ENCODE data around the gene UBE2R2.
"Not testable (repeated sequence)": the region's sequence is repeated elsewhere in the genome, so short reads cannot be mapped to it uniquely, and the experiment has no call there.

The UBE2R2 gene

DNA sequence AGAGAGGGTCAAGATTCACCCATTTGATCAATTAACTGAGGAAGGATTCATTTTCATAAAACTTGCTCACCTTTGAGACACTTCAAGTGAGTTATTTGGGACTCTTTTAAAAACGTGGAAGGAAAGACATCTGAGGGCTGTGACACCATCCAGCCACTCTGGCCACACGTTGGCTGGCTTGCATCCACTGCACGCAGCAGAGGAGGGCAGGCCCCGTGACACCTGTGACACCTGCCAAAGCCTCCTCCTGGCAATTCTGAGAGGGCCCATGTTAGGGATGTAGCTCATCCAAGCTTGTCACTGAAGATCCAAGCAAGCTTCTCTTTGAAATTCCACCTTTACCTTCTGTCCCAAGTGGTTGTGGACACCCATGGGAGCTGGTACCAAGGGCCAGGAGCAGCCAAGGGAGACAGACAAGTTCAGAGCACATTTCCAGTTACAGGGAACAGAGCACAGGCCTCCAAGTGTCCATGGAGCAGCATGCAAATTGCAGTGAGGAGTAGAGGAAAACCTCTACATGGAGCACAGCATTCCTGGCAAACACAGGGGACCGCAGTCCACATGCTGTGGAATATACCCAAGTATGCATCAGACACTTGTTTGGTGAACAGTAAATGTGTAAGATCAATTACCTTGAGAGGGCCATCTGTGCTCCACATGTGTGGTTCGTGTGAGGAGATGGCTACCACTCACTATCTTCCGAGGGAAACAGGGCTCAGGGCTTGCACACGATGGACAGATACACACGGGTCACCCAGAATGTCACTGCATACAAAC is 16.8 kb upstream of the UBE2R2 start:
- no peak for DNase-seq

DNA sequence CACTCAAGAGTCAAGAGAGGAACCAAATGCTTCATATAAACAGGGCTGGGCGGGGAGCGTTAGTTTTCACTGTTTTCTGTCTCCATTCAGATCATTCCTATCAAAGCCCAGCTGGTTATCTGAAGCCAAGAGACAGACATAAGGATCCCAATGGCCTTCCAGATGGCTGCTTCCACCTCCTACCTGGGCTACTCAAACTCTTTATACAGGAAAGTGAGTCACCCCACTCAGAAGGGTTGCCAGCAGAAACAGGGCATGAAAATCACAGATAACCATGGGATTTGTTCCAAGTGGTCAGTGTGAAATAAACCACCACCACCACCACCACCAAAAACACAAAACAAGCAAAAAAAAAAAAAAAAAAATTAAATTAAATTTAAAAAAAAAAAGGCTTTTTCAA is 16.1 kb upstream of the UBE2R2 start:
- DNase-seq, result no peak

DNA sequence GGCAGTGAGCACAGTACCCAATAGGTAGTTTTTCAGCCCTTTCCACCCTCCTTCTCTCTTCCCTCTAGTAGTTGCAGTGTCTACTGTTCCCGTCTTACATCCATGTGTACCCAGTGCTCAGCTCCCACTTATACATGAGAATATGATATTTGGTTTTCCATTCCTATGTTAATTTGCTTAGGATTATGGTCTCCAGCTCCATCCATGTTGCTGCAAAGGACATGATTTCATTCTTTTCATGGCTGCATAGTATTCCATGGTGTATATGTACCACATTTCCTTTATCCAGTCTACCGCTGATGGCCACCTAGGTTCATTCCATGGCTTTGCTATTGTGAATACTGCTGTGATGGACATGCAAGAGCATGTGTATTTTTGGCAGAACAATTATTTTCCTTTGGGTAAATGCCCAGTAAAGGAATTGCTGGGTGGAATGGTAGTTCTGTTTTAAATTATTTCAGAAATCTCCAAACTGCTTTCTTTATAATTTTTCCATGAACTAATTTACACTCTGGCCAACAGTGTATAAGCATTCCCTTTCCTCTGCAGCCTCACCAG is 14.9 kb upstream of the UBE2R2 start:
- DNase-seq, result not testable (repeated sequence)

DNA sequence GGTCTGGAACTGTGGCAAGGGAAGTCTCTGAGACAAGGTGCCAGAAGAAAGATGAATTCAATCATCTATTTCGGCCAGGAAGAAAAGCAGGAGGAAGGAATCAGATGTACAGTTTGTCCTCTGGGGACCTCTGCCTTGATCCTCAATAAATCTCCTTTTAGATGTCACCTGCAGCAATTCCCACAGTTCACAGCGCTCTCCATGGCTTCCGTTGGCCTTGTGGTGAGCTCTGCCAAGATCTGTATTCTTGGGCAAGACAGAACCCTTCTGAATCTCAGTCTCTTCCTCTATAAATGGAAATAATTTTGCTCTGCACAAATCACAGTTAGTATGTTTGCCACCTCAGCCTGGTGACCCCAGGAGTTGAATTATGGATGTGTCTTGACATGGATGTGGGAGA is 12.8 kb upstream of the UBE2R2 start:
- not testable (repeated sequence) for DNase-seq

DNA sequence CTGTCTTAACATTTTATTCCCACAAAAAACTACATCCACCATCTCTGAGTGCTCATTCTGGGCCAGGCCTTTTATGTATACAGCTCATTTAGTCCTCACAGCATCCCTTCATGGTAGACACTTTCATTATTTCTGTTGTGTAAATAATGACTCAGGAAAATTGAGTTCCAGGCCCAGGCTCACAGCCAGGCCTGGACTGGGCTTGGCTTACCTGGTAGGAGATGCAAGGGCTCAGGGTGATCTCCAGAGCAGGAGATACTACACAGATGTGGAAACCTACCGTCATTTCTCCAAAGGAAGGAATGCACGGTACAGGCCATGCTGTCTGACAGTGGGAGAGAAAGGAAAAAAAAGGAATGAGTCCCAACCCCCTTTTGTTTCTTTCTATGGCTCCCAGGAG is 9.8 kb upstream of the UBE2R2 start:
- DNase-seq, result not testable (repeated sequence)

DNA sequence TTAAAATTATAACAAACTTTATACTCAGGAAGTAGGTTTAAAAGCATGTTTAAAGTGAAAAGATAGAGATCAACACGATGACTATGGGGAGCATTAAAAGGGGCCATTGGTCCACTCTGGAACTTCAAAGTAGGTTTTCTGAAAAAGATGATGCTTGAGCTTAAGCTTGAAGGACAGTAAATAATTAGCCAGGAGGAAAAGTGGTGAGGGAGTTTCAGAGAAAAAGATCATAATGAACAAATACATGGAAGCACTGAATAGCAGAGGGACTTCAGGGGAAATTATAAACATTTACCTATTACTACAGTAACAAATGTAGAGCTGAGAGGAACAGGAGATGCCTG is 8.0 kb upstream of the UBE2R2 start:
- DNase-seq, result not testable (repeated sequence)

DNA sequence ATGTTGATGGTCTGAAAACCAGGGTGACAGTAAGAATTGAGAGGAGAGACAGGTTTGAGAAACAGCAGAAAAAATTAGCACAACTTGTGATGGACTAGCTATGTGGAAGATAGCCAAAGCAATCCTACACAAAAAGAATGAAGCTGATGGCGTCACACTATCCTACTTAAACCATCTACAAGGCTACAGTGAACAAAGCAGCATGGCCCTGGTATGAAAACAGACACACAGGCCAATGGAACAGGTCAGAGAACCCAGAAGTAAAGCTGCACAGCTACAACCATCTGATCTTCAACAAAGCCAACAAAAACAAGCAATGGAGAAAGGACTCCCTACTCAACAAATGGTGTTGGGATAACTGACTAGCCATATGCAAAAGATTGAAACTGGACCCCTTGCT is 7.5 kb upstream of the UBE2R2 start:
- no peak for DNase-seq

DNA sequence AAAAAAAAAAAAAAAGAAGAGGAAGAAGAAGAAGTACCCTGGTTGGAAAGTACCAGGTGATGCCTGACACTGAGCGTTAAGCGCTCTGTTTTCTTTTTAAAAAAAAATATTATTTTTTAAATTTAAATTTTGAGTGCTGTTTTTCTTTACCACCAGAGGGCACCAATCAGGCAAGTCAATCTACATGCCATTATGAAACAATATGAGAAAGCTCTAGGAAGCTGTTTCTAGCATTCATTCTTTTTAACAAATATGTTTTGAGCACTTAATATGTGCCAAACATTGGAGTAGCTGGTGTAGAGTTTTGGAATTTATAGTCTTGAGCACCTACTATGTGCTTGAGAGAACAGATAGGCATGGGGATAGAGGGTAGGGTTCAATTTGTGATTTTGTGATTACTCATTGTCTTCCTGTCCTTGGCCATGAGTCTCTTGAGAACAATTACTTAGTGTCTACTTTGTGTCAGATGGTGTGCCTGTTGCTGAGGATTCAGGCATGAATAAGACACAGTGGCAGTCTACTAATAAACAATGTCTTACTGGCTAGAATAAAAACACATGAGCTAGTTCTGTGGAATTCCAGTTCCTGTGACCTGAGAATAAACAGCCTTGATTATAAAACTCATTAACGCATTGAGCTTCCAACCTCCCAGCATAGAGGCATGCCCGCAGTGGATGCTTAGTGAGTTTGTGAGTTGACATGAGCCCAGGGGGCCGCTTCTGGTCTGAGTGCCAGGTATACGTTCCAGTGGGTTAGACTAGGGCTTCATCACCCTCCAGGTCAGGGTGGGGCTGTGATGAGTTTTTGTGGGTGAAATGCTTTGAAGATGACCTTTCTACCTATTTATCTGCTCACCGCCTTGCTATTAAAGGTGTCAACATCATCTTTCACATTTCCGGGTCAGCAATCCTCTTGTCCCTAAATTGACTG is 3.0 kb upstream of the UBE2R2 start:
- no peak for DNase-seq

DNA sequence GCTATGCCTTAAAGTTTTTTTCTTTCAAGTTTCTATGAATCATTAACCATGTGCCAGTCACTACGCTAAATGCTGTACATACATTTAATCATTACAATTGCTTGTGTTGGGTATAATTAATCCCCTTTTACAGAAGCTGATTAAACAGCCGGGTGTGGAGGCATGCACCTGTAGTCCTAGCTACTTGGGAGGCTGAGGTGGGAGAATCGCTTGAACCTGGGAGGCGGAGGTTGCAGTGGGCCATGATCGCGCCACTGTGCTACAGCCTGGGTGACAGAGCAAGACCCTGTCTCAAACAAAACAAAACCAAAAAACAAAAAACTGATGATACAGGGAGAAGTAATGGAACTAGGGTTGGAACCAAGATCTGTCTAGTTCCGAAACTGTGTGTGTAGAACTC is 1.2 kb upstream of the UBE2R2 start:
- no peak for DNase-seq

DNA sequence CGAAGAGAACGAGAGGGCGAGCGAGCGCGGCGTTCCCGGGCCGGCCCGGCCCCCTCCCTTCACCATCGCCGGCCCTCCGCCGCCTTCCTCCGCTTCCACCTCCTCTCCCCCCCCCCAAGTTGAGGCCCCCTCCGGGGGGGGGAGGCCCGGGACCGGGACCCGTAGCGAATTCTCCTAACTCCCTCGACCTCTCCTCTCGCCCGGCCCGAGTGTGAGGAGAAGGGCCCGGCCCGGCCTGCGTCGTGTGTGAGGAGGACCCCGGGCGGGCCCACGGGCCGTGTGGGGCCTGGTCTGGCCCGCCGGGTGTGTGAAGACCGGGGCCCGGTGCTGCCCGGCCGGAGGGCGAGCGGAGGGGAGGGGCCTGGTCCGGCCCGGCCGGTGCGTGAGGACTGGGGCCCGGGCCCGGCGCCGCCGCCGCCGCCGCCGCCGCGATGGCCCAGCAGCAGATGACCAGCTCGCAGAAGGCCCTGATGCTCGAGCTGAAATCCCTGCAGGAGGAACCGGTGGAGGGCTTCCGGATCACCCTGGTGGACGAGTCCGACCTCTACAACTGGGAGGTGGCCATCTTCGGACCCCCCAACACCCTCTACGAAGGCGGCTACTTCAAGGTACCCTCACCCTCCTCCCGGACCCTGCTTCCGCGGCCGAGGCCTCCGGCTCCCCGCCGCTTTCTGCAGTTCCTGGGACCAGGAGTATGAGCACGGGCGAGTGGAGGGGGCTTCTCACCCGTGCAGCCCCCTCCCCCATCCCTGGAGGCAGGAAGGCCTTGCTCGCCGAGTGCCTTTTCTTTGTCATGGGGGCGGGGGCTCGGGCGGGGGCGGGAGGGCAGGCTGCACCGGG is 587 bp downstream of the UBE2R2 start:
- DNase-seq, result no peak

DNA sequence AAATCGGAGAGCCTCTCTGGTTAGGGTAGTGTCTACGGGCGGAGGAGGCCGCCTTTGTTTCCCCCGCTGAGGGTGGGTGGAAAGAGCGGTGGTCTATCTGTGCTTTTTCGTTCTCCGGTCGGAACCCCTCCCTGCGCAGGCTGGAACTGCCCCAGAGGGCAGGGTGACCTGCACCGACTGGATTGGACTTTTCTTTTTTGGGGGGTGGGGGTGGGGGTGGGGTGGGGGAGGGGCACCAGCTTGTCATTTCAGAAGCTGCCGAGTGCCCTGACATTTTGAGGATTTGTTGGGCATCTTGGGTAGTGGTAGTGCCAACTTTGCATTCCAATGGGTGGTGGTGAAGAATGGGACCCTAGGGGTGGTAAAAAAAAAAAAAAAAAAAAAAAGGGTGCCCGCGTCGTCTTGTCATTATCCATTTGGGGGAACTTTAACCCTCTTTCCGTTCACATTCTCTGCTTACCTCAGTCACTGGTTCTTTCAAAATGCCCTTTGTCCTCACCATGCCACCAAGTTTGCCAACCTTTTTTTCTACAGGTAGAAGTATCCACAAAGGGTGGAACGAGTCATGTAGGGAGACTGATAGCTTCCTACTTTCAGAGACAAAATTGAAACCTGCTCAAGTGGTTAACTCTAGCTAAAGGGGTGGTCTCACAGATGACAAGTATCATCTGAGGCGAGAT is 1.3 kb downstream of the UBE2R2 start:
- DNase-seq, result no peak

DNA sequence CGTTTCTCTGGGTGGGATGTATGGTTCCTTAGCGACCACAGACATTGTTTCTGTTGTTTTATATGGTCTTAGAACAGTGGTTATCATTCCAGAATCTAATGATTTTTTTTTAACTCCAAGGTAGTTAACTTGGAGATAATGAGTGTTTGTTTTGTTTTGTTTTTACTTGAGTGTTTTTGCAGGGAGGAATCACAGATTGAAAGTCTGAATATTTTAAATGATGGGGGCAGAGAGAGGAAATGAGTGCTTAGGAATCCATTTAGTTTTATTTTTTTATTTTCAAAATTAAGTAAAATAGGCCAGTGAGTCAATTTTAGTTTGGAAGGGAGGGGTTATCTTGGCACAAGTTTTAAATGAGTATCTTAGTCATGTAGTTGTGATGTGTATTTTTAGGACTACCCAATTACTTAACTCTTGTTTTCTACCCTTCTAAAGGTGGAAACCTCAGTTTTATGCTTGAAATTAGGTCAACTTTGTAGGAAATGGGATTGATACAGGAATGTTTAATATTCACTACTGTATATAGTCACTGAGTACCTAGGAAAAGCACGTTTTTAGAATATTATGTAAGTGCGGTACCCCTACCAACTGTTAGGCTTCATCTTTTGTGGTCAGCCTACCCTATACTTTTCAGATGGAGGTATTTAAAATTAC is 2.0 kb downstream of the UBE2R2 start:
- DNase-seq, result no peak

DNA sequence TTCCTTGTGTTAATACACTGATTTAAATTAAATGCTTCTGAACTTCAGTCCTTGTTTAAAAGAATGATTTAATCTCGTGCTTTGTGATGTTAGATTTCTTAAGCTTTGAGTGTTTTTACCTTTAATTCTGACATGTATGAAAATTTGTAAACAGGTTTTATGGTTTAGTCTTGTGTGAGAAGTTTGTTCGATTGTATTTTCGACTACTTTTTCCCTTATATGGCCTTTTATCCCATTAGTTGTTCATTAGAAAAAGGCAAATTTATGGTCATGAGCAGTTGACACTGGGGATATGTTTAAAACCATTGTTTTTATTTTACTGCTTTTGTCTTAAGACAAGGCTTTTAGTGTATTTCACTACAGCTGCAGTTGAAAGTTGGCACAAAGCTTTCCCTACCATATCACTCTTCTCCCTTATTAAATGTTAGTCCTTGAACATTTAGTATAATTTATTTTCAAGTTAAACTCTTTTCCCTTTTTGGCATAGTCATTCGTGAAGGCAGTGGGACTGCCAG is 3.3 kb downstream of the UBE2R2 start:
- no peak for DNase-seq

DNA sequence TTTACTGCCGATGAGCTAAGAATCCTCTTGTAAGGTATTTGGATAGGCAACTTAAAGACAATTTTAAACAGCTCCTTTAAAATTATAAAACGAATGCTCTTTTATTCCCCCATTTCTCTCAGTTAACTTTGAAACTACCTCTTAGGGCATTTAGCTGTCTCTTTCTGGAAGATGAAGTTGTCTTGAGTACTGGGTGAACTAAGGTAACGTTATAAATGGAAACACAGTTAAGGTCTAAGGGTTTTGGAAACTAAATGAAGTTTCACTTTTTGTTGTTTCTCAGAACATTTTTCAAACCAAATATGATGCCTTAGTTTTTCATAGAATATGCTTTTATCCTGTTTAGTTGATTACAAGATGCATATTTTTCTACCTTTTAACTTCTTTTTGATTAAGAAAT is 6.8 kb downstream of the UBE2R2 start:
- no peak for DNase-seq

DNA sequence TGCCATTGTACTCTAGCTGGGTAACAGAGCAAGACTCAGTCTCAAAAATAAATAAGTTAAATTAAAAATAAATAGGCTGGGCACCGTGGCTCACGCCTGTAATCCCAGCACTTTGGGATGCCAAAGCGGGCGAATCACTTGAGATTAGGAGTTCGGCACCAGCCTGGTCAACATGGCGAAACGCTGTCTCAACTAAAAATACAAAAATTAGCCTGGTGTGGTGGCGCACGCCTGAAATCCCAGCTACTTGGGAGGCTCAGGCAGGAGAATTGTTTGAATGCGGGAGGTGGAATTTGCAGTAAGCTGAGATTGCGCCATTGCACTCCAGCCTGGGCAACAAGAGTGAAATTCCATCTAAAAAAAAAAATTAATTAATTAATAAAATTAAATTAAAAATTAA is 10.3 kb downstream of the UBE2R2 start:
- DNase-seq, result not testable (repeated sequence)

DNA sequence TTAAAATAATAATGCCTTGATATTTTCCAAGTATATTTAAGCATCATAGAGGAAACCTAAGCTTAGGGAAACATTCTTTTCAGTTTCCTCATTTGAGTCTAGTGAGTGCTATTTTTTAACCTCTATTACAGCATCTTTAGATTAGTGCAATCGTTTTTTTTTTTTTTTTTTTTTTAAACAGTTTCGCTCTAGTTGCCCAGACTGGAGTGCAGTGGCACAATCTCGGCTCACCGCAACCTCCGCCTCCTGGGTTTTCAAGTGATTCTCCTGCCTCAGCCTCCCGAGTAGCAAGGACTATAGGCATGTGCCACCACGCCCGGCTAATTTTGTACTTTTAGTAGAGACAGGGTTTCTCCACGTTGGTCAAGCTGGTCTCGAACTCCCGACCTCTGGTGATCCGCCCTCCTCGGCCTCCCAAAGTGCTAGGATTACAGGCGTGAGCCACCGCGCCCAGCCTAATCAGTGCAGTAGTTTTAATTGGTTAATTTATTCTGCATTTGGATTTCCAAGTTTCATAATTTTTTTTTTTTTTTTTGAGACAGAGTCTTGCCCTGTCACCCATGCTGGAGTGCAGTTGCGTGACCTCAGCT is 12.8 kb downstream of the UBE2R2 start:
- not testable (repeated sequence) for DNase-seq

DNA sequence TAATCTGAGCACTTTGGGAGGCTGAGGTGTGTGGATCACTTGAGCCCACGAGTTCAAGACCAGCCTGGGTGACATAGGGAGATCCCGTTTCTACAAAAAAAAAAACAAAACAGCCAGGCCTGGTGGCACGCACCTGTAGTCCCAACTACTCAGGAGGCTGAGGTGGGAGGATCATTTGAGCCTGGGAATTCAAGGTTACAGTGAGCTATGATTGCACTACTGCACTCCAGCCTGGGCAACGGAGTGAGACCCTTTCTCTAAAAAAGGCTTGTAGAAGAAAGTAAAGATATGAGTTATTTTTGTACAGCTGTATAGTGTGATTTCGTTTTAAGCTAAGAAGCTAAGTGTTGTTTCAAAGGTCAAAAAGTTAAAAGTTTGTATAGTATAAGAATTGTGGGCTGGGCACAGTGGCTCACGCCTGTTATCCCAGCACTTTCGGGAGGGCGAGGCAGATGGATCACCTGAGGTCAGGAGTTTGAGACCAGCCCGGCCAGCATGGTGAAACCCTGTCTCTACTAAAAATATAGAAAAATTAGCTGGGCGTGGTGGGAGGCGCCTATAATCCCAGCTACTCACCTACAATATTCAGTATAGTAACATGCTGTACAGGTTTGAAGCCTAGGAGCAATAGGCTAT is 18.8 kb downstream of the UBE2R2 start:
- no peak for DNase-seq

DNA sequence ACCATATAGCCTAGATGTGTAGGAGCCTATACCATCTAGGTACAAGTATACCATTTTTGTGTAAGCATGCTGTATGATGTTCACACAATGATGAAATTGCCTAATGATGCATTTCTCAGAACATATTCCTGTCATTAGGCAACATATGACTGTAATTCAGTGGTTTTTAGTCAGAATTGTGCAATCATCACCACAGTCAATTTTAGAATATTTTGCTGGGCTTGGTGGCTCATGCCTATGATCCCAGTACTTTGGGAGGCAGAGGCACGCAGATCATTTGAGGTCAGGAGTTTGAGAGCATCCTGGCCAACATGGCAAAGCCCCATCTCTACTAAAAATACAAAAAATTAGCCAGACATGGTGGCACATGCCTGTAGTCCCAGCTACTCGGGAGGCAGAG is 19.3 kb downstream of the UBE2R2 start:
- DNase-seq, result not testable (repeated sequence)

DNA sequence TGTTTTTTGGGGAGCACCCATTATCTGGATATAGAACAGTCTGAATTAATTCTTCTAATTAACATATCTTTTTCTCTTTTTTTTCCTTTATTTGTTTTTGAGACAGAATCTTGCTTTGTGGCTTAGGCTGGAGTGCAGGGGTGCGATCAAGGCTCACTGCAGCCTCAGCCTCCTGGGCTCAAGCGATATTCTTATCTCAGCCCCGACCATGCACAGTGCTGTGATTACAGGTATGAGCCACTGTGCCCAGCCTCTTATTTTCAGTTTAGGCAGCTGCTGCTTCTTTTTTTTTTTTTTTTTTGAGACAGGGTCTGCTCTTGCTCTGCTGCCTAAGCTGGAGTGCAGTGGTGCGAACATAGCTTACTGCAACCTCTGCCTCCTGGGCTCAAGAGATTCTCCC is 20.2 kb downstream of the UBE2R2 start:
- no peak for DNase-seq

DNA sequence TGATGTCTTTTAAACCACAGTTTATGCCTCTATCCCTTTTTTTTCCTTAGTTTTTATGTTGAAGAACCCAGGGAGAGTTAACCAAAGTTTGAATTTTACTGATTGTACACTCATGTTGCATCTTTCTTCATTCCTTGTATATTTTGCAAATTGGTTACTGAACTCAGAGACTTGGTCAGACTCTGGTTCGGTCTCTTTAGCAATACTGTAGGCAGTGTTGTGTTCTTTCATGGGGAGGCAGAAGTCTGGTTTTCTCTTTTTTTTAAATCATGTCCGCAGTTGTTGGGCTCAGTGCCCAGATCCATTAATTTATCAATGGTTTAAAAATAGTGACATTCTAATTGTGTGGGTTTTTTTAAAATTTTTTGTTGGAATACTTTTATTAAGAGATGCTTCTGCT is 23.4 kb downstream of the UBE2R2 start:
- no peak for DNase-seq

All from NCI-H2227 treated with DMSO at 0.1 percent for 48 hours (cell line).